CD4-positive, alpha-beta T cell treated with Interleukin-15 for 1 hour (primary cell): ENCODE measurements around the gene XXYLT1.
A peak's percentile ranks its signal among the peaks of the same experiment; 100 is the strongest.
"Not testable (repeated sequence)": the region's sequence is repeated elsewhere in the genome, so short reads cannot be mapped to it uniquely, and the experiment has no call there.

Experiments used
- DNase-seq: peaks from one replicate; pipeline ENCODE4 v3.0.0-alpha.2; 2020

The XXYLT1 gene

GRCh38 chr3:195270817-195271409 lies at the start of gene XXYLT1:
Gene XXYLT1 (minus strand): TSS chr3:195271159. CDS start chr3:195271058, 101 bp downstream.
- peak; percentile 86 for DNase-seq

GRCh38 chr3:195319060-195319459 lies 48.1 kb upstream of the XXYLT1 start:
- no peak for DNase-seq

GRCh38 chr3:195312714-195313113 lies 41.8 kb upstream of the XXYLT1 start:
- no peak for DNase-seq

GRCh38 chr3:195307711-195308110 lies 36.8 kb upstream of the XXYLT1 start:
- DNase-seq, result no peak

- DNase-seq, result no peak
Measured at GRCh38 chr3:195306369-195306768, 35.4 kb upstream of the XXYLT1 start.

GRCh38 chr3:195302431-195302830 lies 31.5 kb upstream of the XXYLT1 start:
- DNase-seq, result no peak

GRCh38 chr3:195297446-195297845 lies 26.5 kb upstream of the XXYLT1 start:
- DNase-seq, result no peak

- DNase-seq, result no peak
Measured at GRCh38 chr3:195296662-195297061, 25.7 kb upstream of the XXYLT1 start.

- no peak for DNase-seq
Measured at GRCh38 chr3:195291121-195291520, 20.2 kb upstream of the XXYLT1 start.

GRCh38 chr3:195290643-195291042 lies 19.7 kb upstream of the XXYLT1 start:
- DNase-seq, result not testable (repeated sequence)

GRCh38 chr3:195286115-195286872 lies 15.3 kb upstream of the XXYLT1 start:
- no peak for DNase-seq

- no peak for DNase-seq
Measured at GRCh38 chr3:195285372-195285771, 14.4 kb upstream of the XXYLT1 start.

GRCh38 chr3:195284842-195285241 lies 13.9 kb upstream of the XXYLT1 start:
- DNase-seq, result no peak

GRCh38 chr3:195282961-195283360 lies 12.0 kb upstream of the XXYLT1 start:
- no peak for DNase-seq

GRCh38 chr3:195274259-195274966 lies 3.5 kb upstream of the XXYLT1 start:
- no peak for DNase-seq

GRCh38 chr3:195271410-195272243 lies 668 bp upstream of the XXYLT1 start:
- peak; percentile 85 for DNase-seq

- DNase-seq, result no peak
Measured at GRCh38 chr3:195270079-195270816, 711 bp downstream of the XXYLT1 start.

- DNase-seq, result no peak
Measured at GRCh38 chr3:195269375-195270078, 1.4 kb downstream of the XXYLT1 start.

GRCh38 chr3:195268576-195269309 lies 2.2 kb downstream of the XXYLT1 start:
- DNase-seq, result no peak

- no peak for DNase-seq
Measured at GRCh38 chr3:195267096-195267495, 3.9 kb downstream of the XXYLT1 start.

GRCh38 chr3:195266428-195266827 lies 4.5 kb downstream of the XXYLT1 start:
- DNase-seq, result no peak
